ENCODE measurements around the gene IRX1.

Gene IRX1

DNA sequence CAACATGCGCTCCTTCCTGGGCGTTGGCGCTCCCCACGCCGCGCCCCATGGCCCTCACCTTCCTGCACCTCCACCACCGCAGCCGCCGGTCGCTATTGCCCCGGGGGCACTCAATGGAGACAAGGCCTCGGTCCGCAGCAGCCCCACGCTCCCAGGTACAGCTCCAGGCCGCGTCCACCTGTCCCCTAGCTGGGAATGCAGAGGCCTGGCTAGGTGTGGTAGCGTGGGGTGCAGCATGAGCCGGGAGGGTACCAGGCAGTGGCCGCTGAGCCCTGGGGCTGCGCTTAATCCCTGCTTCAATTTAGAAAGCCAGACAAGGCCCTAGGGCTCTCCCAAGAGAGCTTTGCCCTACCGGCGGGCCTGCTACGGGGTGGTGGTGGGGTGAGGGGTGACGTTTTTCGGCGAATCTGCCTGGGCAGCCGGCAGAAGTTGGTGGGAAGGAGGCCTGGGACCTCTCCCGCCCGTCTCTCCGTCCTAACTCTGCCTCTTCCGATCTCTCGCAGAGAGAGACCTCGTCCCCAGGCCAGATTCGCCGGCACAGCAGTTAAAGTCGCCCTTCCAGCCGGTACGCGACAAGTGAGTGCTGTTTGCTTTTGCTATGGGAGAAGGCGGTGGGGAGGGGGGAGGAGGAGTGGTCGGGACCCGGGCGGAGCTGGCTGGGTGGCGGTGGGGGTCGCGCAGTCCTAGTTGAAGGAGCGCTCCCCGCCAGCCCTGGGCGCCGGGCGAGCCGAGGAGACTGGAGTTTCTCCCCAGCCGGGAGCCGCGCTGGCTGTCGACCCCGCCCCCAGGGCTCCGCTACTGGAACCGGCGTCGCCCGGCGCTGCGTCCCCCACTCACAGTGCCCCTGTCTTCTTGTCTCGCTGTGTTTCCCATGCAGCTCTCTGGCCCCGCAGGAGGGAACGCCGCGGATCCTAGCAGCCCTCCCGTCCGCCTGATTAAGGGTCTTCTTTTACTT is 4.8 kb downstream of the IRX1 start:
- no peak for DNase-seq (ENCODE audit: low read depth in 2 of 2)

DNA sequence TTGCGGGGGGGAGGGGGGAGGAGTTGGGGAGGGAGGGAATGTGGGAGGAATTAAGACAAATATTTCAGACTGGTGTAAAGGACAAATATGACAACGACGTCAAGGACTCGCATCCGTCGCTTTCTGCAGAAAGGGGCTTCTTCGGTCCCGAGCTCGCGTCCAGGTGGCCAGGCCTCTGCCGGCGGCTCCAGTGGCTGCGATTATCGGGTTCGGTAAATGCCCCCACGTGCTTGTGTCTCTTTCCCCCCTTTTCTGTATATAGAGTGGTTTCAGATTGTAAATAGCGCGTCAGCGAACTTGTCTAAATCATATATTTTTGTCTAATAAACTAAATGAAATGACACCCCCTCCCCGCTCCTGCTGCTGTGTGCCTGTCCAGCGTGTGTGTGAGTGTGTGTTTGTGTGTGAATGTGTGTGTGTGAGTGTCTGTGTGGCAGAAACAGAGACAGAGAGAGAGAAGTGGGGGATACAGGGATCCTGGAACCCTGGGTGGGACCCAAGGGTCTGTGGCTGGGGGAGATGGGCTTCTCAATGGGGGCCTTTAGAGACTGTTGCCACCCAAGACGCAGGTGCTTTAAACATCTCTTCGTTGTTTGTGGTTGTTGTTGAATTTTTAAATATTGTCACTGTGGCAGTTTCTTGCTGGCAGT is 5.6 kb downstream of the IRX1 start:
- no peak for DNase-seq (ENCODE audit: low read depth in 2 of 2)

DNA sequence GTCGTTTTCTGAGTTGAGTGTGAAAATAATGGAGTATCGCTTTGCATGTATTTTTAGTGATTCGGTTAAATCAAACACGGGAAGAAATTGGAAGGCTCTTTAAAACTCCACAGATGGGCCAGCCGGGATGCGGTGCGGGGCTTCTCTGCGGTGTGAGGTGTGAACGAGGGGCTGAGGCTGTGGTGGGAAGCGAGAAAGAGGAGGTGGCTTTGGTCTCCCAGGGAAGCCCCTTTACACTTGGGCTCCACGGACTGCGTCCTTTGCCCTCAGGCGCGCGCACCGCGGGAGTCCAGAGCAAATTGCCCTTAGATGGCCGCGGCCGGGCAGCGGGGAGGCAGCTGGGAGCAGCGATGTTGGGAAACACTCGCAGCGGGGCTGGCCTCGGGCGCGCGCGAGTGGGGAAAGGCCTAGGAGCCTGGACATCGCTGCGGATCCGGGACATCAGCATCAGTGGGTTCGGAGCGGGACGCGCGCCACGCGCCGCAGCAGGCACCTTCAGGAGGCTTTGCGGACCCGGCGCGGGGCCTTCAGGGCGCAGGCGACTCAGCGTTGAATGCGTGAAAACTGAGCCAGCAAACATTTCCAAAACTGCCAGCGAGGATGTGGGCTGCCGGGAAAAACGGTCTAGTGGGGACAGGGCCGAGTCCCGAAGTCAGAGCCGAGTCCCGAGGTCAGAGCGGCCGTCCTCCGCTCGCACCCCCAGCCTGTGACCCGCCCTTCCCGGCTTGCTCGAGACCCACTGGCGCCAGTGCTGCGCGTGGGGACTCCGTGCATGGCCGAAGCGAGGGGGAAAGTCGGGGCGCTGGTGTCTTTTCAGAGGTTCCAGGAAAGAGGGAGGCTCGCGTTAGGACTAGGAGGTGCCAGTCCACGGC is 6.5 kb downstream of the IRX1 start:
- DNase-seq (ENCODE audit: low read depth in 2 of 2), result no peak

DNA sequence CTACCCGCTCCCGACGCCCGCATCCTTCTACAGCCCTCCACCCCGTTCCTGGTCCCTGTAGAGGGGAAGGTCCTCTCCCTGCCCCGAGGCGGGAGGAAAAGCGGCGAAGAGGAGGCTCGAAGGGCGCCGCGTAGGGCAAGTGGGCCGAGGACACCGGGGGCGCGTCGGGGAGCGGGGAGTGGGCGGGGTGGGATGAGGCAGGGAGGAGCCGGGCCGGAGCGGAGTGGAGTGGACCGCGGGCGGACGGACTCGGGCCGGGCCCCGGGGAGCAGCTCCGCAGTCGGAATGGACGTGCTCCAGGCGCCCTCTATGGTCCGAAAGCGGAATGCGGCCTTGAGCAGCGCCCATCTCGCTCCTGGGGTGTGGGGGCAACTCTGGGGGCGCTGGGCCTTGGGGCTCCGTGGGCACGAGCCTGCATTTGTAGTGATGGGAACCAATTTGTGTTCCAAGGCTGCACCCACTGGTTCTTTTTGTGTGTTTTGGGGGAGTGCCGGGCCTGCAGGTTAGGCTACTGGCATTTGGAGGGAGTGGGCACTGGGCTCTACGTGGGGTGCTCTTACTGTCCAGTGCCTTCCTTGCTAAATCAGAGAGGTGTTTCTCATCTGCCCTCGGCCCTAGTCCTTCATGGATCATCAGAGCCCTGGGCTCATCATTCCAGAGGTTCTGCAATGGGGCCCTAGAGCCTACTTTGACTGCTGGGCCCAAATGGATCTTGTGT is 7.3 kb downstream of the IRX1 start:
- DNase-seq (ENCODE audit: low read depth in 2 of 2), result no peak

DNA sequence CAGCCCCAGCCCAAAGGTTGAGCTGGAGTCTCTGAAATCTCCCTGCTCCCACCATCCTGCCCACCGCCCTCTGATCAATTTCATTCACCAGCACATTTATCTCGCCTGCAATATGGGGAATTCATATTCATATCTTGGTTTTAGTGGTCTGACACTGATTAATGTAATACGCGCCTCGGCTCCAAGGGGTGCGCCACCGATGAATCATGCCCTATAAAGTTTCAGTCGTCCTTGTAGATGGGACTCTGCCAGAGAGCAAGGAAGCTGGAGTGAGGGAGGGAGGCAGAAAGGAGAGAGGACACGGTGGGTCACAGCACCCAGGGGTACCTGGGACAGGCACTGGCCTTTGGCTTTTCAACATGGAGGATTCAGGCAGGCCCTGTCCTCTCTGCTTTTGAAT is 8.9 kb downstream of the IRX1 start:
- no peak for DNase-seq (ENCODE audit: low read depth in 2 of 2)

DNA sequence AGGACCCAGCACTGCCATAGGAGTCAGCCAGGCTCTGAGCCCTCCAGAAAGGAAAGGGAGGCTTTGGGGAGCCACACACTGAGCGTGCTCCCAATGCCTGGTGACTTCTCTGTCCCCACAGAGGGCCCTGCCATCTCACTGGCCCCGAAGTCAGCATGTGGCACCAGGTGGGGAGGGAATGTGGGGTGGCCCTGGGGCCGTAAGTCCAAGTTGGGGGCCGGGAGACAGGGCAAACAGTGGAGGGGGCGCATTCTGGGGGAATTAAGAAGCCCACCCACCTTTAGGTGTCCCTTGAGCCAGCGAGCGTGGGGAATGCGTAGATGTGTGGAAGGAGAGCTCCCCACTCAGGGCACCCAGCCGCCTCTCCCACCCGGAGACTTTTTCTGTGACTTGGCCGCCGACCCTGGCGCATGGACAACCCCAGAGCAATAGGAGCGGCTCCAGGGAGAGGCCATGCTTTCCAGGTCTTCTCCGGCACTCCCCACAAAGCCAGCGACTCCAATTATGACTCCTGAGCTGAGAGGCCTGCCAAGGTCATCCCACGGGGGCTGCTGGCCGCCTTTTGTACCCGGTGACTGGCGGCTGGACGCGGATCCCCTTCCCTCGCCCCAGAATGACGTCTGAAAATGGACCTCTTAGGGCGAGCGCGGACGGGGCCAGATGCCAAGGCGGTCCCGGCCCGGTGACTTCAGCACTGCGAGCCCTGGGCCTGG is 9.8 kb downstream of the IRX1 start:
- DNase-seq (ENCODE audit: low read depth in 2 of 2), result no peak

DNA sequence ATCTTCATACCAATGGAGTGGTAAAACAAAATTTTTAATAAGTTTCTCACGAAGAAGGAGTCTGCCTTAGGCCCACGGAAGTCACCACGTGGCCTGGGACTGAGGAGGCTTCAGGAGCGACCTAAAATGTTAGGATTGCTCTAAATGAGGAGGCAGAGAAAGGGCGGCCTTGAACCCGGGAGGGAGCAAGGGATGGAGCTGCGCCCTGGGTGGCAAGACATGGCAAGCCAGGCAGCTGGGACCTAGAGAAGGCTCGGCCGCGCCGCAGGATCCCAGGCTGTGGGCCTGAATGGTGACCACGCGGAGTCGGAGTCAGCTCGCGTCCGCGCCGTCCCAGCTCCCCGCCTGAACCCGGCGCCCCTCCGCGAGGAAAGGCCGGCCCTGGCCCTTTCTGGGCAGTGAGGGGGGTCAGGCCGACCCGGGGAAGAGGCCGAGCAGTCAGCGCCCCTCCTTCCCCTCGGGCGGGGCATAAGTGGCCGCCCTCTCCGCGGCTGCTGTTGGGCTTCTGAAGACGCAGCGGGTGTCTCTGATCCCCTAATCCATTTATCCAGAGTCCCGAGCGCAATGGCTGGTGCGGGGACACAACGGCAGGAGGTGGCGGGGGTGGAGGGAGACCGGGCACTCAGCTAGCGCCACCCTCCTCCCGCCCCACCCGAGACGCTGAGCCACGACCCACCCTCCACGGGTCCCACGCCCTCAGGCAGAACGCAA is 10.6 kb downstream of the IRX1 start:
- no peak for DNase-seq (ENCODE audit: low read depth in 2 of 2)

DNA sequence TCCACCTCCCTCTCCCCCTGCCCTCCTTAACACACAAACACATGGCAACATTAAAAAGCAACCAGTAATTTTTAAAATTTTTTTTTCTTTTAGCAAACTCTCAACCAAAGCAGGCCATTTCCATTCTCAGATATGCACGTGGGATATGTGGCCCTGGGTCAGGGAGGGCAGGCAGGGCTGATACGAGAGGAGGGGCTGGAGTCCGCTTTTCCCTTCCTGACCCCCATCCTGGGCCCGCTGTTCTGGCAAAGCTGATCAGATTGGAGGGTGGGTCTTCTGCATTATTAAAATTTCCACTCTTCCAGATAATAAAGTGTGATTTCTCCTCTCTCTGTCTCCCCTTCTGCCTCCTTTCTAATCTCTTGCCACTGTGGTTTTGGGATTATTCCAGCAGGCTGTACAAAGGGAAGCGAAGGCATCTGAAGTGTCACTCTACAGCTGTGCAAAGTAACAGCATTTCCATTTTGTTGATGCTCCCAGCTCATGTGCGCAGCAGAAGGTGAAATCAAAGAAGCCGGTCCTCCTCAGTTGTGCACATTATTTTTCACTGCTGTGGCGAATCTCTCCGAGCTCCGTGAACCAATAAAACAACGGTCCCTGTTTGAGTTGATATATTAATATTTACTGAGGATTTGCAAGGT is 12.0 kb downstream of the IRX1 start:
- DNase-seq (ENCODE audit: low read depth in 2 of 2), result no peak

DNA sequence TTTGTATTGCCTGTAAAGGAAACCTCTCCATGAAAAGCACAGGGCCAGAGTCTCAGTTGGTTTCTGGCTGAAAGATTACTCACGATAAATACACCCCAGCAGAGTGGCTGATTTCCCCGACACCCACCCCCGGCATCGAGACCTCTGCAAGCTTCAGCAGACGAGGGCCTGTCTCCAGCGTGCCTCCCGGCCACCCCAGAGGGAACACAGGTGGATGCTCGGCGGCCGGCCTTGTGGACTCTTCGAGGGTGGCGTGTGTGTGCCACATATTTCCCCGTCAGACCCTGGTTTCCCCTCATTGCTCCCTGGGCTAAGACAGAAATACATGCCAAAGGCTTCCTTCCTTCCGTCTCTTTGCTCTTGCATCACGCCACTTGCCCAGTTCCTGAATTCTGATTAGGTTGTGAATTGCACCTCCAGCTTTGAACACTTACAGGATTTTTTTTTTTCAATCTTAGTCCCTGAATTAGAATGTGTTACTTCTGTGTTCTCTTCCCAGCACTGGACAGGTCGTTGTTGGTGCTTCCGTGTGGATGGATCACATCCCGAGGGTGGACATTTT is 13.6 kb downstream of the IRX1 start:
- DNase-seq (ENCODE audit: low read depth in 2 of 2), result no peak

DNA sequence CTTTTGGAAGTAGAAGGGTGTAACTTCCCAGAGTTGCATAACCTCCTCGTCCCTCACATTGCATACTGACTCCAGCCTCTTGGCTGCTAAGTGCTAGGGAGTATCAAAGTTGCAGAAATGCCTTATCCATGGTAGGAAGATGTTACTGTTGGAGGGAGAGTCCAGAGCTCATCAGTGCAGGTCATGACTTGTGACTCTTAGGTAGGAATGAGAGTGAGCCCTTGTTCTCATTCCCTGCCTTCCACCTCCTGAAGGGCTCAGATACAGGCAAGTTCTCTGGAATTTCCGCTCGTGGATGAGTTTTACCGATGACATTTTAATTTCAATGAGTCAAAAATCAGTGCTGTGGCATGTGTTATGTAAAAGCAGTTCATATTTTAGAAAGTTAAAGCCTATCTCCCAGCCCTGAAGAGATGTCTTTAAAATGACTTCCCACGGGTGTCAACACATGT is 17.0 kb downstream of the IRX1 start:
- no peak for DNase-seq (ENCODE audit: low read depth in 2 of 2)

DNA sequence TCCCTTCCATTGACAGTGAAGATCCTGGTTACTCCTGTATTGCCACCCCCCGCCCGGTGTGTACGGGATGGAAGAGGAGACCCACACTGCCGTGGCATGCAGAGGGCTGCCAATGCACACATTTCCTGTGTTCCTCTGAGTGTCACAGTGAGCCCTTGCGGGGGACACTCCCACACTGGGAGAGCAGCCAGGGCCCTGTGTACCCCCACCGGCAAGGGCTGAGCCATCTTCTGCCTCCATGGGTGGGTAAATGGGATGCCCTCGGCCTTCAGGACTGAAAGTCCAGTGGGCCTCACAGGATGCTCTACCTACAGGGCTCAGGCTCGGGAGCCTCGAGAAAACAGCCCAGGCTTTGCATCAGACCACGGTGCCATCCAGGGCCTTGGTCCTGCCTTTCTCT is 18.1 kb downstream of the IRX1 start:
- DNase-seq (ENCODE audit: low read depth in 2 of 2), result no peak

DNA sequence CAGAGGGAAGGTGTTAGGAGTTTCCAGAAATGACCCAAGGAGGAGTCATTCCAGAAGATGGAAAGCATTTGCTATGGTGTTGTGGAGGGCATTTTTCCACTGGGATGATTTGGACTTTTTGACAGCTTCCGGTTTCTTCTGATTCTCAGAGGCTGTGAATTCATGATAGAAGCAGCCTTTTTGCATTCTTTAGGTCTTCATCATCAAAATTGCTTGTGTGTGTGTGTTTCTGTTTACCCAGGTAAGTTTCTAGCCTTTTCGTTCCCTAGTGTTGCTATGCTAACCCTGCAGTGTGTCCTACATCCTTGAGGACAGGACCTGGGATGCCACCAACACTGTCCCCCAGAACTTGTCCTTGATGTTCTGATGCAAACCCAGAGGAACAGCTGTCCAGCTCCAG is 19.6 kb downstream of the IRX1 start:
- no peak for DNase-seq (ENCODE audit: low read depth in 2 of 2)

DNA sequence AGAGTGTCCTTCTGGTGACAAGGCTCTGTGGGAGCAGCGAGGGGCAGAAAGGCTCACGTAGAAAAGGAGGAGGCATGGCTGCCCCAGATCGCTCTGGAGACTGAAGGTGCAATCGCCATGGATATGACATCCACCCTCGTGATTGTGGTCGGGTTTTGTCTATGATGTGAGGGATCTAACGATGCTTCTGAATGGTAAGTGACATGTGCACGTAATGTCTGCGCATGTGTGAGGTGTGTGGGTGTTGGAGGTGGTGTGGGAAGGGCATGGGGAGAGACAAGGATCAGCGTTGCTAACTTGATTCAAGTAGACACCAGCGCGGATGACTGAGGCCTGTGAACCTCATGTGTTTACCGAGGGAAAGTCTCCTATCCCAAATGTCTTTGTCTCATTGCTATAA is 20.2 kb downstream of the IRX1 start:
- no peak for DNase-seq (ENCODE audit: low read depth in 2 of 2)

DNA sequence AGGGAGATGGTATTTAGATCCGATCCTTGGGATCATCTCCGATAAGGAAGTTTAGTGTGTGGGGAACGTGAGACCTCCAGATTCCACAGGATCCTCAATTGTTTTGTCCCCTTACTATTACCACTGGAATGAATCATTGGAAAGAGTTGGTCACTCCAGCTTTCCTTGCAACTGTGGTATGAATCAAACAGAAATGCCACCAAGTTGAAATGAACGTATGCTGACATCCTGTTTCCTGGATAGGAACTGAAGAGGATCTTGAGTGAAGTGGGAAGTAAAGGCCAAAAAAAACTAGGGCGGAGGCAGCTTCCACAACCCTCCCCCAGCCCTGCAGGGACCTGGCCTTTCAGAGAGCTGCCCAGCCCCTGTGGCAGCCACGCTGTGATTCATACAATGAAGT is 23.9 kb downstream of the IRX1 start:
- DNase-seq (ENCODE audit: low read depth in 2 of 2), result no peak

DNA sequence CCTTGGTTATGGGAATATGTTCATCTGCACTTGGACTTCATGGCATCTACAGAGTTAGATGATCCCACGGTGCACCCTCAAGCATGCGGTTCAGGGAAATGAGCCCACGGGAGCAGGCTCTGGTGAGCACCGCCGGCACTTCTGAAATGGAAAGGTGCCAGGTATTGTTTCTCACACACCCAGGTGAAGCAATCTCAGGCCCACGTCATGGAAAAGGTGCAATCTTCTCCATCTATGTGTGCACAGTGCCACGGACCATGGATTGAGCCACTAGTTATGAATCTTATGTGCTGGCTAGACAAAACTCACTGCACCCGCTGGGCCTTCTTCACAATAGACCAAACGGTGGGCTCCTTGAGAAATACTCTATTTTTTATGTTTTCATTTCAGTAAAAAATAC is 27.3 kb downstream of the IRX1 start:
- no peak for DNase-seq (ENCODE audit: low read depth in 2 of 2)

DNA sequence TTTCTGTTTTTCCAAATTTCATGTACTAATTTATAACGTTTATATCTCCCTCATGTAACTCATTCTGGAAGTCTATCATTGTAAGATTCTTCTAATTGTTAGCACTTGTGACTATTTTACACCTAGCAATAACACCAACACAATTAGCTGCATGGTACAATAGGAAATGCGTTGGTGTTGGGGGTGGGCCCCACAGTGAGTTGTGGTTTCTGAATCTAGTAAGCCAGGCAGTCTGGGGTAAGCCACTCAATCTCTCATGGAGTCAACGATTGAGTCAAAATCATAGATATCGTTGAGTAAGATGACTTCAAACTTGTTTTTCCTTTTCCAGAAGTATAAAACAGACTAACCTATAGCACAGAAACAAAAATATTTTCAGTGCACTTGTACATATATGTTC is 30.0 kb downstream of the IRX1 start:
- no peak for DNase-seq (ENCODE audit: low read depth in 2 of 2)

DNA sequence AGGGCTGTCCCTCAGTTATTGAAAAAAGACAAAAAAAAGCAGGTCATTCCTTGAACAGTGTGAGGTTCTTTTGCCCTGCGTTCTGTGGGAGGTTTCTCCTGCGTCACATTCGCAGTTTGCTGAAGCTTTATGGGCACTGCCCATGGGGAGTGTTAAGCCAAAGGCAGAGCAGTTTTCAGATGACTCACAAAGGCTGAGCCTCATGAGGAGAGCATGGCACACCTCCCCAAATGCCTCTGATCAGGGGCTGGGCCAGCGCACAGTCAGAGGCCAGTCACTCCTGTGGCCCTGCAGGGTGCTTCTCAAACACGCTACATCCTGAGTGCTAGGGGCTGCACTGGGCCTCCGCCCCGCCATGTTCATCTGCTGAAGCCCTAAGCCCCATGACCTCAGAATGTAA is 38.4 kb downstream of the IRX1 start:
- no peak for DNase-seq (ENCODE audit: low read depth in 2 of 2)

DNA sequence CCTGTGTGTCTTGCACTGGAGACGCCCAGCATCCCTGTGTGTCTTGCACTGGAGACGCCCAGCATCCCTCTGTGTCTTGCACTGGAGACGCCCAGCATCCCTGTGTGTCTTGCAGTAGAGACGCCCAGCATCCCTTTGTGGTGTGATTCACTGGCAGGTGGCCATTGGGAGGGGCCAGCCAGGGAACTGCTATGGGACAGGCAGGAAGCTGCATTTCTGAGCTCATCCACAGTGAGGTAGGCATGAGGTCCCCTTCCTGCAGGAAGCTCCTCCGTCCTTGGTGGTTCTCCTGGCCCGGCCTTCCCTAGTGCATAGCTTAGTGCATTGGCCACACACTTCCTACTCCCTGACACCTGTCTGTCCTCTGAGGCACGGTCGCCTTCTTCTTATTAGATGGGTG is 43.5 kb downstream of the IRX1 start:
- DNase-seq (ENCODE audit: low read depth in 2 of 2), result no peak

DNA sequence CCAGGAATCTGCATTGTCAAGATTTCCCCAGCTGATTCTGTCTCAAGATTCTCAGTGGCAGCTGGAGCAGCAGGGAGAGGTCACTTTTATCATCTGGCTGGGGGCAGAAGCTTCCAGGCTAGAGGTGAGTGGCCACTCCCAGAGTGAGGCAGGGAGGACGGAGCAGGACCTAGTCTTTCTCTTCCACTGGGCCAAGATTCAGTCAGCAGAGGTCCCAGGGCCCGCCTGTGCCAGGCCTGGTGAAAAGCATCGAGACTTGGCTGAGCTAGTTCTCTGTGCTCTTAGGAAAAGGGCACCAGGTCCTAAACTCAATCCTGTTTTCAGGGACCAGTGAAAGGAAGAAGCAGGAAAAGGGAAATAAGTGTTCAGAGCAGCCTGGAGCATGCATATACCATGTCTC is 46.6 kb downstream of the IRX1 start:
- DNase-seq (ENCODE audit: low read depth in 2 of 2), result no peak

DNA sequence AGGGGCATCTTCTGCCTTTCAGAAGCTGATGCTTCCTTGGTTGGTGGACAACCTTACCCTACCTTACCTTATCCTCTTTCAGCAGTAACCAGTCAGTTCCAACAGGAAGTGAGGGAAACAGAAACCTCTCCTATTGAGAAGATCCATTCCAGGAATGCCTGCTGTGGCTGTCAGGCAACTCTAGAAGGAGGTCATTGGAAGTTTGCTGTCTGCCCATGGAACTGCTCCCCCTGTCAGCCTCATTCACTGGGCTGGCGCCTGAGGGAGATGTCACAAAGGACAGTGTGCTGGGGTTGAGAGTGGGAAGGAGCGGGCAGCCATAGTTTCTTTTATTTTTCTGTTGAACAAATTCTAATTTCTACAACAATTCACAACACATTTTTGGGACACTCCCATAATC is 54.7 kb downstream of the IRX1 start:
- DNase-seq (ENCODE audit: low read depth in 2 of 2), result no peak

All from activated CD4-positive, alpha-beta T cell treated with anti-CD3 and anti-CD28 coated beads for 24 hours (primary cell).